ENCODE data around the gene GJC2.

GJC2 gene

GRCh38 chr1:228146417-228147150 is 3.1 kb upstream of the GJC2 start:
- no peak for DNase-seq

- no peak for DNase-seq
Observed at GRCh38 chr1:228147151-228147693, 2.5 kb upstream of the GJC2 start.

GRCh38 chr1:228147768-228148167 is 2.0 kb upstream of the GJC2 start:
- no peak for DNase-seq

- no peak for DNase-seq
Observed at GRCh38 chr1:228148196-228148861, 1.4 kb upstream of the GJC2 start.

GRCh38 chr1:228148935-228149405 is 760 bp upstream of the GJC2 start:
- DNase-seq: no peak

GRCh38 chr1:228150120-228150460 is 360 bp downstream of the GJC2 start:
- no peak for DNase-seq

GRCh38 chr1:228150461-228151179 is 890 bp downstream of the GJC2 start:
- no peak for DNase-seq

GRCh38 chr1:228151180-228151925 is 1.6 kb downstream of the GJC2 start:
- DNase-seq: no peak

GRCh38 chr1:228152097-228152917 is 2.6 kb downstream of the GJC2 start:
- DNase-seq: no peak

- DNase-seq: no peak
Observed at GRCh38 chr1:228152918-228153258, 3.2 kb downstream of the GJC2 start.

GRCh38 chr1:228154021-228154669 is 4.4 kb downstream of the GJC2 start:
- no peak for DNase-seq

- DNase-seq: no peak
Observed at GRCh38 chr1:228154670-228155571, 5.2 kb downstream of the GJC2 start.

GRCh38 chr1:228155596-228156514 is 6.1 kb downstream of the GJC2 start:
- no peak for DNase-seq

GRCh38 chr1:228156515-228156881 is 6.8 kb downstream of the GJC2 start:
- no peak for DNase-seq

- DNase-seq: no peak
Observed at GRCh38 chr1:228156941-228157728, 7.4 kb downstream of the GJC2 start.

- DNase-seq: no peak
Observed at GRCh38 chr1:228157729-228158126, 8.0 kb downstream of the GJC2 start.

- DNase-seq: no peak
Observed at GRCh38 chr1:228158151-228159007, 8.6 kb downstream of the GJC2 start.
